ENCODE results near the gene ODC1.

DNA sequence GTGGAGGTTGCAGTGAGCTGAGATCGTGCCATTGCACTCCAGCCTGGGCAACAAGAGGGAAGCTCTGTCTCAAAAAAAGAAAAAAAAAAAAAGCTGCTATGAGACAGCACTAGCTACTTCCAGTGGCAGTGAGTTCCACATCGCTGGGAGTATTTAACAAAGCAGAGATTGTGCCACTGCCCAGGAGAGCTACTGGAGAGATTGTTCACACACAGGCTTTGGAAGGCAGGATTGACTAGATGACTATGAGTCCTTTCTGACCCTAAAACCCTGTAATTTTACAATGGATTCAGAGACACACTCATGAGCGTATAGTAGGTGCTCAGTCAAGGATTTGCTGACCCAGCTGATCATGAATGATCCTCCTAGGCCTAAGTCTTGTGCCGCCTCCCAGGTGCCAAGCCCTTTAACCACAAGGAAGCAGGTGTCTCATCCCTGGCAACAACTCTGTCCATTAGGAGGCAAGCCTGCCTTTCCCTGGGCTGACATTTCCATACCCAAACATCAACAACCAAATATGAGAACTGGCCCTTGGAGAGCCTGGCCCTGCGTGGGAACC is 45.0 kb upstream of the ODC1 start:
- TF ChIP-seq, protein P1, sequence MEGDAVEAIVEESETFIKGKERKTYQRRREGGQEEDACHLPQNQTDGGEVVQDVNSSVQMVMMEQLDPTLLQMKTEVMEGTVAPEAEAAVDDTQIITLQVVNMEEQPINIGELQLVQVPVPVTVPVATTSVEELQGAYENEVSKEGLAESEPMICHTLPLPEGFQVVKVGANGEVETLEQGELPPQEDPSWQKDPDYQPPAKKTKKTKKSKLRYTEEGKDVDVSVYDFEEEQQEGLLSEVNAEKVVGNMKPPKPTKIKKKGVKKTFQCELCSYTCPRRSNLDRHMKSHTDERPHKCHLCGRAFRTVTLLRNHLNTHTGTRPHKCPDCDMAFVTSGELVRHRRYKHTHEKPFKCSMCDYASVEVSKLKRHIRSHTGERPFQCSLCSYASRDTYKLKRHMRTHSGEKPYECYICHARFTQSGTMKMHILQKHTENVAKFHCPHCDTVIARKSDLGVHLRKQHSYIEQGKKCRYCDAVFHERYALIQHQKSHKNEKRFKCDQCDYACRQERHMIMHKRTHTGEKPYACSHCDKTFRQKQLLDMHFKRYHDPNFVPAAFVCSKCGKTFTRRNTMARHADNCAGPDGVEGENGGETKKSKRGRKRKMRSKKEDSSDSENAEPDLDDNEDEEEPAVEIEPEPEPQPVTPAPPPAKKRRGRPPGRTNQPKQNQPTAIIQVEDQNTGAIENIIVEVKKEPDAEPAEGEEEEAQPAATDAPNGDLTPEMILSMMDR (IDR thresholded peaks at IDR 0.05; ENCODE audit: insufficient read depth, low read length, poor library complexity, severe bottlenecking): no peak
- no peak for TF ChIP-seq EZH2phosphoT487 (conservative IDR thresholded peaks at IDR 0.05; ENCODE audit: low read length)

All from SU-DHL-6 (cell line).